Pancreas (tissue), 10 donors: ENCODE results near the gene HSPB7. TPM values are rescaled to one million over a fixed set of nuclear protein-coding genes. Genes with fewer than 3 reads are reported as not detected.

Source experiments
- ATAC-seq, 4 donors: fragments of 200-7000 bp; cut with Tn5 transposase; one replicate each; pipeline versions ENCODE4 v1.8.0 to v1.9.1; 2020; ENCODE audit warnings: mild to moderate bottlenecking in 4 of 4, moderate library complexity in 4 of 4
- DNase-seq, 6 donors: peaks; one replicate each; pipeline ENCODE4 v3.0.0-alpha.2; 2020
- FAIRE-seq: peaks from 2 replicates; lab custom pipeline; 2012; peaks lifted over from hg19 to GRCh38; lab: Jason Lieb, UNC
- H3K27ac ChIP-seq, 4 donors: fragments of 200-600 bp; sonication (generic); 1 replicate in 3 of 4; 2 replicates in 1 of 4; pipeline versions ENCODE4 v1.5.0 to v1.8.0; 2020
- H3K27me3 ChIP-seq, 4 donors: fragments of 200-600 bp; one replicate each; pipeline ENCODE4 v1.8.0; 2021
- H3K36me3 ChIP-seq, 3 donors: fragments of 200-600 bp; sonication (generic) in 1 of 3; one replicate each; pipeline versions ENCODE4 v1.5.0 to v1.8.0; 2020 to 2021
- H3K4me1 ChIP-seq, 3 donors: fragments of 200-600 bp; one replicate each; pipeline ENCODE4 v1.8.0; 2021
- H3K4me3 ChIP-seq, 4 donors: fragments of 200-600 bp; sonication (generic) in 2 of 4; one replicate each; pipeline versions ENCODE4 v1.5.0 to v1.8.0; 2020 to 2021
- H3K9me3 ChIP-seq, 4 donors: fragments of 200-600 bp; one replicate each; pipeline ENCODE4 v1.8.0; 2021
- WGBS, 2 donors: extraction: QIAGEN DNeasy Blood & Tissue Kit; methylation state at CpG; one replicate each; pipeline ENCODE4 v1.1.7; 2013; 5-methylcytosine and 5-hydroxymethylcytosine counted together
- intact Hi-C, 3 donors: fragments of 100-400 bp; cut with DNase I; formaldehyde crosslinking; loops; one replicate each; pipeline versions ENCODE4 v1.11.1 to v1.14.2; 2022
- polyA plus RNA-seq, 2 donors: library from polyadenylated mRNA; stranded (reverse); fragments of 200-250 nt; gene quantifications; one replicate each; pipeline ENCODE4 v1.2.3, GENCODE V29; 2013
- total RNA-seq, 6 donors: library from RNA; stranded (reverse); fragmentation: NEBNext Ultra II Directional in 4 of 6; extraction: Animal tissue kit (Norgen Biotek cat#: 25700) in 4 of 6; gene quantifications; one replicate each; pipeline versions ENCODE4 v1.2.1 to v1.2.4, GENCODE V29; 2021 to 2023
- TF ChIP-seq, protein P1 (sequence below), 4 donors: fragments of 200-600 bp; sonication (generic) in 3 of 4; IDR thresholded peaks; one replicate each; pipeline versions ENCODE4 v1.5.0 to v1.8.0; 2021; ENCODE audit warnings: antibody characterized with exemption in 4 of 4
- donor health status: healthy with polysubstance abuse.
- donor health status: DM: no; HTN: no; CAD: no; lungs with moderate emphysema.
- donor health status: DM: no; HTN: no; CAD: no.
- donor health status: control.
- donor health status: control.
- donor health status: Bipolar disorder and iron deficiency.
- donor health status: DM: yes; HTN: yes; CAD: no.
- donor health status: DM: no; HTN: no; CAD: no.
- donor health status: DM: no; HTN: no; CAD: no.
- donor health status: DM: yes; HTN: yes; CAD: no.

HSPB7 gene
- total and polyA plus RNA-seq, 8 donors = 0.65 to 10.9 (median 2.2) TPM

DNA sequence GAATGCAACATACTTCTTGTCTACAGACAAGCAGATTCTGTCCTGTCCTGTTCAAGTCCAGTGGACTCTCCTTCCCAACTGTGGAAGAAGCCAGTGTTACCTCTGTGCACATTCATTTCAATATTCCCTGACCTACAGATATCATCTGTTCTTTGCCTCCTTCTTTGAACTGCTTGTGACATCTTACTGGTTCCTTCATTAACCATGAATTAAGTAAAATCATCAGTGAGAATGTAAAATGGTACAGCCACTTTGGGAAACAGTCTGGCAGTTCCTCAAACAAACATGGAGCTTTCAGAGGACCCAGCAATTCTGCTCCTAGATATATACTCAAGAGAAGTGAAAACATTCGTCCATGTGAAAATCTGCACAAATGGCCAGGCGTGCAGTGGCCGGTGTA lies 7.0 kb downstream of the HSPB7 start:
- Histone ChIP-seq H3K36me3 (no peaks in the 10 kb centered on the region), H3K4me3 (no peak overlapping the region), H3K4me1 (peaks cover 0 to 14% (median 0%) of the 10 kb centered on the region in 3 donors), H3K9me3 (no peaks in the 10 kb centered on the region), H3K27me3 (no peaks in the 10 kb centered on the region), H3K27ac (no peak overlapping the region)
- 90 to 95% methylated on average over 3 of the region's 3 CpGs for WGBS, 2 donors
- intact Hi-C loops = no loop called here
- FAIRE-seq (no peak), ATAC-seq (no peak), DNase-seq (peak in 1 of 6 donors; percentile 7)
- TF ChIP-seq, protein P1, sequence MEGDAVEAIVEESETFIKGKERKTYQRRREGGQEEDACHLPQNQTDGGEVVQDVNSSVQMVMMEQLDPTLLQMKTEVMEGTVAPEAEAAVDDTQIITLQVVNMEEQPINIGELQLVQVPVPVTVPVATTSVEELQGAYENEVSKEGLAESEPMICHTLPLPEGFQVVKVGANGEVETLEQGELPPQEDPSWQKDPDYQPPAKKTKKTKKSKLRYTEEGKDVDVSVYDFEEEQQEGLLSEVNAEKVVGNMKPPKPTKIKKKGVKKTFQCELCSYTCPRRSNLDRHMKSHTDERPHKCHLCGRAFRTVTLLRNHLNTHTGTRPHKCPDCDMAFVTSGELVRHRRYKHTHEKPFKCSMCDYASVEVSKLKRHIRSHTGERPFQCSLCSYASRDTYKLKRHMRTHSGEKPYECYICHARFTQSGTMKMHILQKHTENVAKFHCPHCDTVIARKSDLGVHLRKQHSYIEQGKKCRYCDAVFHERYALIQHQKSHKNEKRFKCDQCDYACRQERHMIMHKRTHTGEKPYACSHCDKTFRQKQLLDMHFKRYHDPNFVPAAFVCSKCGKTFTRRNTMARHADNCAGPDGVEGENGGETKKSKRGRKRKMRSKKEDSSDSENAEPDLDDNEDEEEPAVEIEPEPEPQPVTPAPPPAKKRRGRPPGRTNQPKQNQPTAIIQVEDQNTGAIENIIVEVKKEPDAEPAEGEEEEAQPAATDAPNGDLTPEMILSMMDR (IDR thresholded peaks at IDR 0.05) = no peak

DNA sequence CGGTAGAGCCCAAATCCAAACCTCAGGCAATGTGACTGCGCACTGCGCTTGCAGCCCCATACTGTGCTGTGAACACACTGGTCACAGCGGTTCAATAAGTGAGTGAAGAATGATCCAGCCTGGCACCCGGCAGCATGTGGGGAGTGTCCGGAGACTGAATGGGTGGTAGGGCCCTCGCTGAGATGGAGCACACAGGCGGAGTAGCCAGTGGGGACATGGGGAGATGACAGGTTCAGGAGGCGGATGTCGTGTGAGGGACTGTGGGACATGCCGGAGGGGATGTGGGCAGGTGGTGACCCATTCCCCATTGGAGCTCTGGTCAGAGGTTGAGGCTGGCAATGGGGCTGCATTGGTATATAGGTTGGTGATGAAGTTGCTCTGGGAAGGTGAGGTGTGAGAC lies 8.2 kb downstream of the HSPB7 start:
- FAIRE-seq (no peak), DNase-seq (peak in 2 of 6 donors; percentile 12 to 36), ATAC-seq (no peak)
- Histone ChIP-seq H3K36me3 (no peaks in the 10 kb centered on the region), H3K27me3 (no peaks in the 10 kb centered on the region), H3K9me3 (no peaks in the 10 kb centered on the region), H3K27ac (no peak overlapping the region), H3K4me3 (no peak overlapping the region), H3K4me1 (peaks cover 0 to 12% (median 0%) of the 10 kb centered on the region in 3 donors)
- 71 to 74% methylated on average over 11 of the region's 11 CpGs for WGBS, 2 donors
- TF ChIP-seq, protein P1 (IDR thresholded peaks at IDR 0.05) = no peak
- intact Hi-C loops = loop anchor here in 2 of 3 donors (5.0 kb wide), 2 partner anchors 43 to 48 kb away; no protein-coding TSS in a partner anchor

DNA sequence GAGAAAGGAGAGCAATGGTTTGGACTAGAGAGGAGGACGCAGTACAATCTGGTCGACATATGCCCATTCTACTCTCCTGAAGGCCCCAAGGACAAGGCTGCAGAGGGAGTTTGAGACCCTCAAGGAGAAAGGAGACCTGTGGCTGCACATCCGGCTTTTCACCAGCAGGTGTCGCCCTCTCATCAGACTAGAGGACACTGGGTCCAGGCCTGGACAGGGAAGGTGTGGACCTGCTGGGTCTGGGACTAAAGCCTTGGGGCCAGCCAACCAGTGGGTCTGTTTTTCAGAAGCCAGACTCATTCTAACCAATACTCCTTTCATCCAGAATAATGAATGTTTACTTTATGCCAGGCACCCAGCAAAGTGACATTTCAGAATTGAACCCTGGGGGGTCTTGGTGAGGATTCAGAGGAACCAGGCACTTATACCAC lies 8.8 kb downstream of the HSPB7 start:
- DNase-seq (peak; percentile 64 to 94 (median 86)), ATAC-seq (peak; percentile 46 to 68 (median 61)), FAIRE-seq (no peak)
- Histone ChIP-seq H3K4me1 (peaks cover 0 to 7% (median 0%) of the 10 kb centered on the region in 3 donors), H3K27ac (no peak overlapping the region), H3K4me3 (no peak overlapping the region), H3K9me3 (no peaks in the 10 kb centered on the region), H3K36me3 (no peaks in the 10 kb centered on the region), H3K27me3 (no peaks in the 10 kb centered on the region)
- WGBS, 2 donors = 0 to 1% methylated on average over 4 of the region's 4 CpGs
- TF ChIP-seq, protein P1 (IDR thresholded peaks at IDR 0.05) = peak; percentile 90 to 96 (median 94)
- intact Hi-C loops = loop anchor here in 2 of 3 donors (5.0 kb wide), 2 partner anchors 43 to 48 kb away; no protein-coding TSS in a partner anchor

DNA sequence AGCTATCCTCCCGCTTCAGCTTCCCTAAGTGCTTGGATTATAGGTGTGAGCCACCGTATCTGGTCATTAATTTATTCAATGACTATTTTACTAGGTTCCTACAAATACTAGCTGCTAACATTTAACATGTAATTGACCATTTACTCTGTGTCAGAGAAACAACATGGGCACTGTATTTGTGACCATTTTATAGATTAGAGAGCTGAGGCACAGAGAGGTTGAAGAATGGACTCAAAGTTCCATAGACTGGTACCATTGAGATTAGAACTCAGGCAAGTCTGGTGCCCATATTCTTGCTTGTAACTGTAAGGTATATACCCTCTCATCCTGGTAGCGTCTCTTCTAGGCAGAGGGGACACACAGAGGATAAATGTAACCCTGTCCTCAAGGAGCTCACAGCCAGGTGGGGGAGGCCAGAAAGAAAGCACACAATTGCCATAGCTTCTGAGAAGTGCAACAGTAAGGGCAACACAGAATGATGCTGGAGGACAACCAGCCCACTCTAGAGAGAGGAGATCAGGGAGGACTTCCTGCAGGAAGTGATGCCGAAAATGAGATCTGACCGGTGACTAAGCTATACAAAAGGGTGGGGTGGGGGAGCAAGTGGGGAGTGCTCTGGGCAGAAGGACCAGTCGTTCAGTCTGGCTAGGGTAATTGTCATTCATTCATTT lies 10.0 kb downstream of the HSPB7 start:
- intact Hi-C loops = loop anchor here in 2 of 3 donors (5.0 kb wide), 2 partner anchors 44 to 49 kb away; no protein-coding TSS in a partner anchor
- Histone ChIP-seq H3K27ac (no peak overlapping the region), H3K4me1 (peaks cover 0 to 2% (median 0%) of the 10 kb centered on the region in 3 donors), H3K9me3 (no peaks in the 10 kb centered on the region), H3K36me3 (no peaks in the 10 kb centered on the region), H3K4me3 (no peak overlapping the region), H3K27me3 (no peaks in the 10 kb centered on the region)
- TF ChIP-seq, protein P1 (IDR thresholded peaks at IDR 0.05) = no peak
- 68 to 78% methylated on average over 6 of the region's 6 CpGs for WGBS, 2 donors
- FAIRE-seq (no peak), ATAC-seq (no peak), DNase-seq (peak in 1 of 6 donors; percentile 0)
